HepG2 (cell line): Measurements from ENCODE around the gene EIF4A3. TPM values are rescaled to one million over a fixed set of nuclear protein-coding genes. Genes with fewer than 3 reads are reported as not detected.

Experiments
- DNMT1 ChIP-seq: sonication (generic); formaldehyde crosslinking; IDR thresholded peaks from 2 replicates; pipeline ENCODE4 v1.5.1; 2020; ENCODE audit warnings: mild to moderate bottlenecking, missing genetic modification reagents
- FOXP4 ChIP-seq: sonication (generic); formaldehyde crosslinking; IDR thresholded peaks from 2 replicates; pipeline ENCODE4 v1.4.0; 2020; ENCODE audit warnings: missing genetic modification reagents
- HOXA7 ChIP-seq: sonication (generic); formaldehyde crosslinking; IDR thresholded peaks from 2 replicates; pipeline ENCODE4 v1.8.1; 2022; ENCODE audit warnings: mild to moderate bottlenecking, missing genetic modification reagents, moderate library complexity
- KLF16 ChIP-seq, 2 experiments: sonication (generic) in 1 of 2; formaldehyde crosslinking in 1 of 2; IDR thresholded peaks; 2 replicates each; pipeline versions ENCODE4 v1.6.1 to v1.8.0; 2016 to 2023; ENCODE audit warnings: missing genetic modification reagents in 2 of 2, missing compliant biosample characterization in 1 of 2
- MATR3 ChIP-seq: sonication (generic); formaldehyde crosslinking; IDR thresholded peaks from 2 replicates; pipeline ENCODE4 v1.4.0; 2020; ENCODE audit warnings: missing genetic modification reagents
- MBNL3 ChIP-seq: fragments of 250-450 bp; sonication (Bioruptor Pico); conservative IDR thresholded peaks from 2 replicates; pipeline ENCODE4 v1.8.0; 2022; ENCODE audit warnings: mild to moderate bottlenecking, inconsistent platforms
- MED1 ChIP-seq: sonication (generic); formaldehyde crosslinking; IDR thresholded peaks from 2 replicates; pipeline ENCODE4 v1.4.0; 2020; ENCODE audit warnings: missing genetic modification reagents
- MTA3 ChIP-seq: sonication (generic); formaldehyde crosslinking; IDR thresholded peaks from 2 replicates; pipeline ENCODE4 v1.4.0; 2020; ENCODE audit warnings: missing genetic modification reagents
- NFKBIZ ChIP-seq: IDR thresholded peaks from 2 replicates; pipeline ENCODE4 v1.6.1; 2018; ENCODE audit warnings: missing genetic modification reagents, missing compliant biosample characterization
- POGZ ChIP-seq: sonication (generic); formaldehyde crosslinking; IDR thresholded peaks from 2 replicates; pipeline ENCODE4 v1.4.0; 2020; ENCODE audit warnings: mild to moderate bottlenecking, missing genetic modification reagents
- ZBTB46 ChIP-seq: sonication (generic); formaldehyde crosslinking; IDR thresholded peaks from 2 replicates; pipeline ENCODE4 v1.4.0; 2020; ENCODE audit warnings: mild to moderate bottlenecking, missing genetic modification reagents, borderline replicate concordance
- ZFX ChIP-seq: sonication (generic); formaldehyde crosslinking; IDR thresholded peaks from 2 replicates; pipeline ENCODE4 v1.4.0; 2020; ENCODE audit warnings: mild to moderate bottlenecking, low read depth, missing genetic modification reagents, moderate library complexity
- ZNF101 ChIP-seq: sonication (generic); formaldehyde crosslinking; IDR thresholded peaks from 2 replicates; pipeline ENCODE4 v1.4.0; 2020; ENCODE audit warnings: mild to moderate bottlenecking, low read depth, missing genetic modification reagents, borderline replicate concordance
- ZNF326 ChIP-seq: sonication (generic); formaldehyde crosslinking; IDR thresholded peaks from 2 replicates; pipeline ENCODE4 v1.4.0; 2020; ENCODE audit warnings: missing genetic modification reagents, borderline replicate concordance
- ZNF501 ChIP-seq: sonication (generic); formaldehyde crosslinking; IDR thresholded peaks from 2 replicates; pipeline ENCODE4 v1.5.1; 2020; ENCODE audit warnings: mild to moderate bottlenecking, moderate library complexity, missing genetic modification reagents
- ZNF510 ChIP-seq: sonication (generic); formaldehyde crosslinking; IDR thresholded peaks from 2 replicates; pipeline ENCODE4 v1.4.0; 2020; ENCODE audit warnings: low read depth, mild to moderate bottlenecking, missing genetic modification reagents
- ZNF841 ChIP-seq: sonication (generic); formaldehyde crosslinking; IDR thresholded peaks from 2 replicates; pipeline ENCODE4 v1.8.1; 2023; ENCODE audit warnings: missing genetic modification reagents, borderline replicate concordance
- ZSCAN12 ChIP-seq: sonication (generic); formaldehyde crosslinking; IDR thresholded peaks from 2 replicates; pipeline ENCODE4 v1.9.0; 2021; ENCODE audit warnings: mild to moderate bottlenecking, missing genetic modification reagents
- ZSCAN25 ChIP-seq: sonication (generic); formaldehyde crosslinking; IDR thresholded peaks from 2 replicates; pipeline ENCODE4 v1.8.0; 2022; ENCODE audit warnings: mild to moderate bottlenecking, missing genetic modification reagents
- ZSCAN31 ChIP-seq: sonication (generic); formaldehyde crosslinking; IDR thresholded peaks from 2 replicates; pipeline ENCODE4 v1.5.0; 2020; ENCODE audit warnings: low read depth, mild to moderate bottlenecking, missing genetic modification reagents
- polyA plus RNA-seq, 8 experiments: library from polyadenylated mRNA; depleted of rRNA in 3 of 8; stranded (reverse) in 7 of 8; unstranded in 1 of 8; fragments of >200 nt; fragmentation: Illumina TruSeq in 4 of 8; extraction: Trizol in 4 of 8; gene quantifications; 2 replicates each; pipeline versions ENCODE4 v1.2.1 to v1.2.3, GENCODE V29; 2011 to 2016; ENCODE audit warnings: low read depth in 4 of 8, missing spikeins in 1 of 8, mixed read lengths in 1 of 8; ENCODE audit not compliant: insufficient read depth in 1 of 8
- total RNA-seq, 5 experiments: library from RNA; depleted of rRNA; stranded (reverse); fragments of >200 nt; fragmentation: Illumina TruSeq; extraction: Trizol; gene quantifications; 2 replicates each; pipeline ENCODE4 v1.2.3, GENCODE V29; 2016; ENCODE audit warnings: low read depth in 1 of 5
- TF ChIP-seq, protein P1 (sequence below): sonication (generic); formaldehyde crosslinking; IDR thresholded peaks from 2 replicates; pipeline ENCODE4 v1.4.0; 2020; ENCODE audit warnings: missing genetic modification reagents
- TF ChIP-seq, protein P2 (sequence below): sonication (generic); formaldehyde crosslinking; IDR thresholded peaks from 2 replicates; pipeline ENCODE4 v1.5.0; 2020; ENCODE audit warnings: mild to moderate bottlenecking, missing genetic modification reagents

The EIF4A3 gene
- total and polyA plus RNA-seq, 2 of the 13 experiments (the other 11 are each of a cell fraction or from before 2014, with no cell fraction given) = 145 to 187 TPM

GRCh38 chr17:80101011-80101945 lies 45.6 kb downstream of the EIF4A3 start, which contains the start of gene GAA (continued):
- TF ChIP-seq MBNL3 (CRISPR knock-in tag) = no peak; the same call in 1 of the 2 replicates
- peak; percentile 96 for TF ChIP-seq ZSCAN31 (CRISPR knock-in tag)
- TF ChIP-seq MTA3 (CRISPR knock-in tag) = no peak
- TF ChIP-seq NFKBIZ (CRISPR knock-in tag) = no peak
- peak; percentile 98 for TF ChIP-seq DNMT1 (CRISPR knock-in tag)
- TF ChIP-seq, protein P1, sequence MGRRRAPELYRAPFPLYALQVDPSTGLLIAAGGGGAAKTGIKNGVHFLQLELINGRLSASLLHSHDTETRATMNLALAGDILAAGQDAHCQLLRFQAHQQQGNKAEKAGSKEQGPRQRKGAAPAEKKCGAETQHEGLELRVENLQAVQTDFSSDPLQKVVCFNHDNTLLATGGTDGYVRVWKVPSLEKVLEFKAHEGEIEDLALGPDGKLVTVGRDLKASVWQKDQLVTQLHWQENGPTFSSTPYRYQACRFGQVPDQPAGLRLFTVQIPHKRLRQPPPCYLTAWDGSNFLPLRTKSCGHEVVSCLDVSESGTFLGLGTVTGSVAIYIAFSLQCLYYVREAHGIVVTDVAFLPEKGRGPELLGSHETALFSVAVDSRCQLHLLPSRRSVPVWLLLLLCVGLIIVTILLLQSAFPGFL (CRISPR knock-in tag) = no peak
- TF ChIP-seq ZFX (CRISPR knock-in tag) = peak; percentile 94
- no peak for TF ChIP-seq HOXA7
- TF ChIP-seq MED1 (CRISPR knock-in tag) = no peak
- TF ChIP-seq, protein P2, sequence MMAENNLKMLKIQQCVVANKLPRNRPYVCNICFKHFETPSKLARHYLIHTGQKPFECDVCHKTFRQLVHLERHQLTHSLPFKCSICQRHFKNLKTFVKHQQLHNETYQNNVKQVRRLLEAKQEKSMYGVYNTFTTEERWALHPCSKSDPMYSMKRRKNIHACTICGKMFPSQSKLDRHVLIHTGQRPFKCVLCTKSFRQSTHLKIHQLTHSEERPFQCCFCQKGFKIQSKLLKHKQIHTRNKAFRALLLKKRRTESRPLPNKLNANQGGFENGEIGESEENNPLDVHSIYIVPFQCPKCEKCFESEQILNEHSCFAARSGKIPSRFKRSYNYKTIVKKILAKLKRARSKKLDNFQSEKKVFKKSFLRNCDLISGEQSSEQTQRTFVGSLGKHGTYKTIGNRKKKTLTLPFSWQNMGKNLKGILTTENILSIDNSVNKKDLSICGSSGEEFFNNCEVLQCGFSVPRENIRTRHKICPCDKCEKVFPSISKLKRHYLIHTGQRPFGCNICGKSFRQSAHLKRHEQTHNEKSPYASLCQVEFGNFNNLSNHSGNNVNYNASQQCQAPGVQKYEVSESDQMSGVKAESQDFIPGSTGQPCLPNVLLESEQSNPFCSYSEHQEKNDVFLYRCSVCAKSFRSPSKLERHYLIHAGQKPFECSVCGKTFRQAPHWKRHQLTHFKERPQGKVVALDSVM (CRISPR knock-in tag) = peak; percentile 62
- peak; percentile 70; the same call in 1 of the 2 replicates for TF ChIP-seq ZBTB46
- no peak for TF ChIP-seq POGZ (CRISPR knock-in tag)
- TF ChIP-seq ZSCAN25 = 0 out of 2 replicates have a peak, but pooled peaks have one; percentile 22
- no peak for TF ChIP-seq ZNF326
- no peak for TF ChIP-seq FOXP4
- no peak; the same call in 1 of the 2 replicates for TF ChIP-seq ZNF841 (CRISPR knock-in tag)
- TF ChIP-seq ZNF501 (CRISPR knock-in tag) = no peak
- peak; percentile 47; the same call in 1 of the 2 replicates for TF ChIP-seq ZSCAN12
- no peak for TF ChIP-seq KLF16 (CRISPR knock-in tag; IDR thresholded peaks at IDR 0.05)
- no peak for TF ChIP-seq ZNF510 (CRISPR knock-in tag)
- no peak for TF ChIP-seq MATR3 (CRISPR knock-in tag)
- peak; percentile 43; the same call in 1 of the 2 replicates for TF ChIP-seq ZNF101
